Activated T-helper 2 cell treated with anti-CD3 and anti-CD28 coated beads, Interferon-gamma antibody, Interleukin-2, Interleukin-4, amounts not matched to agents 10 μg/mL and 5 μg/mL and 100 μg/mL, durations not matched to agents 14 hours and 24 hours and 36 hours (primary cell): ENCODE measurements around the gene TMEM132D. TPM values are rescaled to one million over a fixed set of nuclear protein-coding genes. Genes with fewer than 3 reads are reported as not detected.

Source experiments
- DNase-seq: peaks from one replicate; pipeline ENCODE4 v3.0.0; 2021; ENCODE audit warnings: low spot score
- H3K27ac Mint-ChIP-seq: one replicate; pipeline ENCODE4 v1.8.0; 2021; ENCODE audit warnings: mixed read lengths
- H3K27me3 Mint-ChIP-seq: one replicate; pipeline ENCODE4 v1.8.0; 2021; ENCODE audit warnings: low read depth, mixed read lengths
- H3K36me3 Mint-ChIP-seq: one replicate; pipeline ENCODE4 v1.8.0; 2021; ENCODE audit warnings: low read depth, mixed read lengths
- H3K4me1 Mint-ChIP-seq: one replicate; pipeline ENCODE4 v1.8.0; 2021; ENCODE audit warnings: low read depth, mixed read lengths
- H3K4me3 Mint-ChIP-seq: one replicate; pipeline ENCODE4 v1.8.0; 2021; ENCODE audit warnings: low read depth, mild to moderate bottlenecking, moderate library complexity, mixed read lengths
- H3K9me3 Mint-ChIP-seq: one replicate; pipeline ENCODE4 v1.8.0; 2021; ENCODE audit warnings: mixed read lengths
- intact Hi-C: fragments of 100-400 bp; cut with micrococcal nuclease; formaldehyde crosslinking; loops from one replicate; pipeline ENCODE4 v1.15.1; 2023
- total RNA-seq: library from RNA; stranded (reverse); gene quantifications from 2 replicates; pipeline ENCODE4 v1.2.3, GENCODE V29; 2022

TMEM132D gene
- total RNA-seq, 1 donor from 2014 or later: not detected

DNA sequence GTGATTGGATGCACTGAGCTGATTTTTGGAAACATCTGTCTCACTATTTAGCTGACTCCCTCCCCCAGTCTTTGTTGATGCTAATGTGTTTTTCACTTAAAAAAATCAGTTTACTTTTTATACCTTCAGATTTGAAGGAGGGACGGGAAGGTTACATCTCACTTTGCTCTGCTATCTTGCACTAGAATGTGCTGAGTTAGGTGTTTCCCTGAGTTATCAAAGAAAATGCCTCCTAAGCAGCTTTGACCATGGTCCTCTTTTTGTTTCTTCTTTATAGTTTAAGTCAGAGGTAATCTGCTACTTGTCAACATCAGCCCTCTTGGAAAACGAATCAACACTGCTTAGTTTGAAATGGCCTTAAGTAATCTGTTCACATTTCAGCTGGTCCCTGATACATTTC, 222.0 kb downstream of the TMEM132D start:
- no peak overlapping the region for H3K4me3 Mint-ChIP-seq
- intact Hi-C loops: no loop called here
- H3K36me3 Mint-ChIP-seq: no peaks in the 10 kb centered on the region
- no peak for DNase-seq
- no peaks in the 10 kb centered on the region for H3K27me3 Mint-ChIP-seq
- H3K27ac Mint-ChIP-seq: no peak overlapping the region
- no peaks in the 10 kb centered on the region for H3K4me1 Mint-ChIP-seq
- H3K9me3 Mint-ChIP-seq: peaks cover 40% of the 10 kb centered on the region

GRCh38 chr12:129681151-129681550, 222.7 kb downstream of the TMEM132D start:
- peaks cover 47% of the 10 kb centered on the region for H3K9me3 Mint-ChIP-seq

DNA sequence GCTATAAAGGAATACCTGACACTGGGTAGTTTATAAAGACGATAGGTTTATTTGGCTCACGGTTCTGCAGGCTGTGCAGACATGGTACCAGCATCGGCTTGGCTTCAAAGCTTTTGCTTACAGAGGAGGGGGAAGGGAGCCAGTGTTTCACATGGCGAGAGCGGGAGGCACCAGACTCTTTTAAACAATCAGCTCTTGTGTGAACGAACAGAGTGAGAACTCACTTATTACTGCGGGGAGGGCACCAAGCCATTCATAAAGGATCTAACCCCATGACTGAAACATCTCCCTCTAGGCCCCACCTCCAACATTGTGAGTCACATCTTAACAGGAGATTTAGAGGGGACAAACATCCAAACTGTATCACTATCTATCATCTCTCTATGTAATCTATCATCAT, 227.4 kb downstream of the TMEM132D start:
- intact Hi-C loops: no loop called here
- Mint-ChIP-seq H3K36me3 (no peaks in the 10 kb centered on the region), H3K9me3 (peaks cover 36% of the 10 kb centered on the region), H3K27me3 (no peaks in the 10 kb centered on the region), H3K4me3 (no peak overlapping the region), H3K27ac (no peak overlapping the region), H3K4me1 (no peaks in the 10 kb centered on the region)
- no peak for DNase-seq

More at GRCh38 chr12:129681151-129681550, 222.7 kb downstream of the TMEM132D start:
- Mint-ChIP-seq H3K27me3 (no peaks in the 10 kb centered on the region), H3K27ac (no peak overlapping the region), H3K4me3 (no peak overlapping the region), H3K4me1 (no peaks in the 10 kb centered on the region), H3K36me3 (no peaks in the 10 kb centered on the region)
- intact Hi-C loops: no loop called here
- DNase-seq: no peak

- Mint-ChIP-seq H3K36me3 (no peaks in the 10 kb centered on the region), H3K27me3 (no peaks in the 10 kb centered on the region), H3K27ac (no peak overlapping the region), H3K9me3 (peaks cover 39% of the 10 kb centered on the region), H3K4me1 (no peaks in the 10 kb centered on the region), H3K4me3 (no peak overlapping the region)
- intact Hi-C loops: no loop called here
- no peak for DNase-seq
Observed at GRCh38 chr12:129675947-129676346, 227.9 kb downstream of the TMEM132D start.

DNA sequence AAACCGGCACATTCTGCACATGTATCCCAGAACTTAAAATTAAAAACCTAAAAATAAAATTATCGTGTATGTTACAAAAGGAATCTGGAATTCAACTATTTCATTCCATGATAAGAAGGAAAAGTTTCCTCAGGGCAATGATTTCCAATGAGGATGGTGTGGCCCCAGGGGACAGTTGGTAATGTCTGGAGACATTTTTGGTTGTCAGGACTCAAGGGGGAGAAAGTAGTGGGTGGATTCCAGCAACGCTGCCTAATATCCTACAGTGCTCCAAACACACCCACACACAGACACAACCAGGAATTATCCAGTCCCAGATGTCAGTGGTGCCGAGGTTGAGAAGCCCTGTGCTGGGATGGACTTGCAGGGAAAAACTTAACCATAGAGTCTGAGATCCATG, 228.3 kb downstream of the TMEM132D start:
- no peak overlapping the region for H3K4me3 Mint-ChIP-seq
- no peaks in the 10 kb centered on the region for H3K36me3 Mint-ChIP-seq
- no peaks in the 10 kb centered on the region for H3K27me3 Mint-ChIP-seq
- peaks cover 40% of the 10 kb centered on the region for H3K9me3 Mint-ChIP-seq
- no peak overlapping the region for H3K27ac Mint-ChIP-seq
- intact Hi-C loops: no loop called here
- no peak for DNase-seq
- H3K4me1 Mint-ChIP-seq: no peaks in the 10 kb centered on the region

- Mint-ChIP-seq H3K4me3 (no peak overlapping the region), H3K27me3 (no peaks in the 10 kb centered on the region), H3K36me3 (no peaks in the 10 kb centered on the region), H3K4me1 (no peaks in the 10 kb centered on the region), H3K9me3 (peaks cover 36% of the 10 kb centered on the region), H3K27ac (no peak overlapping the region)
- no peak for DNase-seq
- intact Hi-C loops: no loop called here
Observed at GRCh38 chr12:129673806-129674205, 230.0 kb downstream of the TMEM132D start.

DNA sequence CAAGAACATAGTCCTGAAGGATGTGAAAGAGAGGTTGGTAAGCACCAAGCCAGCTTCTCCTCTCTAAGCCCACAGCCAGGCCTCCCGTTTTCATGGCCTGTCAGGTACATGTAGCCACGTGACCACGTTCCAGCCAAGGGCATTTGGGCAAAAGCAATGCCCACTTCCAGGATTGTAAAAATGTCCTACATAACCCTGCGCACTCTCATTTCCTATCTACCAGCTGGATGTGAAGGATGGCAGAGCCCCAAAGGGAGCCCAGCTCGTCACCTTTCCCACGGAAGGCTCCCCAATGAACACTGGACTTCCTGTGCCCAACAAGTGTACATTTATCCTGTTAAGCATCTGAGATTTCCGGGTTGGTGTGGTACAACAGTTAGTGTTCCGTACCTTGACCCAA, 231.7 kb downstream of the TMEM132D start:
- Mint-ChIP-seq H3K4me3 (no peak overlapping the region), H3K36me3 (no peaks in the 10 kb centered on the region)
- intact Hi-C loops: no loop called here

DNA sequence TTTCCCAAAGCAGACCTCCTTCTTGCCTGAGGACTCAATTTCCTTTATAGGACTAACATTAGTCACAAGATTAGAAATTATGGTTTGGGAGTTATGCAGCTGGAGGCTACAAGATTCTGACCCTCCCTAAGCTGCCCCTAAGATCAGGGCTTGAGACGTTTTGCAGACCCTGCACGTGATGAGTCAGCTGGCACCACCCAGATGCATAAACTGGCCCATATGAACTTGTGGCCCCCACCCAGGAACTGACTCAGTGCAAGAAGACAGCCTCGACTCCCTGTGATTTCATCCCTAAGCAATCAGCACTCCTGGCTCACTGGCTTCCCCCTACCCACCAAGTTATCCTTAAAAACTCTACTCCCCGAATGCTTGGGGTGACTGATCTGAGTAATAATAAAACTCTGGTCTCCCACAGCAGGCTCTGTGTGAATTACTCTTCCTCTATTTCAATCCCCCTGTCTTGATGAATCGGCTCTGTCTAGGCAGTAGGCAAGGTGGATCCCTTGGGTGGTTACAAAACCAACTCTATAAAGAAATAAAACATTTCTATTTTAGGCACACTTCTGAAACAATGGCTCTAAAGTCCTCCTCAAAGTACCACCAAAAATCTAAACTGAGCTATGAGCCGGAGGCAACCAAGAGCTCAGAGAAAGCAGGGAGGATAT, 233.4 kb downstream of the TMEM132D start:
- Mint-ChIP-seq H3K4me1 (no peaks in the 10 kb centered on the region), H3K9me3 (peaks cover 37% of the 10 kb centered on the region), H3K27me3 (no peaks in the 10 kb centered on the region), H3K27ac (no peak overlapping the region), H3K4me3 (no peak overlapping the region), H3K36me3 (no peaks in the 10 kb centered on the region)
- DNase-seq: no peak
- intact Hi-C loops: no loop called here

More for the DNA sequence above, 231.7 kb downstream of the TMEM132D start:
- Mint-ChIP-seq H3K9me3 (peaks cover 37% of the 10 kb centered on the region), H3K27ac (no peak overlapping the region), H3K4me1 (no peaks in the 10 kb centered on the region), H3K27me3 (no peaks in the 10 kb centered on the region)
- no peak for DNase-seq

- DNase-seq: no peak
- Mint-ChIP-seq H3K36me3 (no peaks in the 10 kb centered on the region), H3K27ac (no peak overlapping the region), H3K9me3 (peaks cover 38% of the 10 kb centered on the region), H3K27me3 (no peaks in the 10 kb centered on the region), H3K4me1 (no peaks in the 10 kb centered on the region), H3K4me3 (no peak overlapping the region)
- intact Hi-C loops: no loop called here
Observed at GRCh38 chr12:129665414-129665813, 238.4 kb downstream of the TMEM132D start.

DNA sequence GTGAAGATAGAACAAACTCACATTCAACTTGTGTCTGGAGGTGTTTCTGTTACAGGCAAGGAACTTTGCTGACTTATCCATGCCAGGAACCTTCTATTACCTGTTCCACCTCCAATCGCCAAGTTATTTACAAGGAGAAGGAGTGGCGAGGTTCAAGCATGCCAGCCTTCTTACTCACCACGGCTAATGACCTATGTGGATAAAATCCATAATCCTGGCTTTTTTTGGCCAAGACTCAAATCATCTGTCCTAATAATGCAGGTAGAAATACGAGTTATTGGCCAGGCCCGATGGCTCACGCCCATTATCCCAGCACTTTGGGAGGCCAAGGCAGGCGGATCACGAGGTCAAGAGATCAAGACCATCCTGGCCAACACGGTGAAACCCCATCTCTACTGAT, 241.6 kb downstream of the TMEM132D start:
- Mint-ChIP-seq H3K4me3 (no peak overlapping the region), H3K9me3 (peaks cover 27% of the 10 kb centered on the region), H3K36me3 (no peaks in the 10 kb centered on the region), H3K27ac (no peak overlapping the region), H3K4me1 (no peaks in the 10 kb centered on the region), H3K27me3 (no peaks in the 10 kb centered on the region)
- no peak for DNase-seq
- intact Hi-C loops: no loop called here

GRCh38 chr12:129660946-129661345, 242.9 kb downstream of the TMEM132D start:
- H3K36me3 Mint-ChIP-seq: no peaks in the 10 kb centered on the region
- no peak for DNase-seq
- intact Hi-C loops: no loop called here
- H3K27me3 Mint-ChIP-seq: no peaks in the 10 kb centered on the region
- H3K27ac Mint-ChIP-seq: no peak overlapping the region
- no peaks in the 10 kb centered on the region for H3K4me1 Mint-ChIP-seq
- H3K9me3 Mint-ChIP-seq: peaks cover 22% of the 10 kb centered on the region
- H3K4me3 Mint-ChIP-seq: no peak overlapping the region

- H3K4me1 Mint-ChIP-seq: no peaks in the 10 kb centered on the region
- intact Hi-C loops: no loop called here
Observed at GRCh38 chr12:129659961-129660622, 243.7 kb downstream of the TMEM132D start.

DNA sequence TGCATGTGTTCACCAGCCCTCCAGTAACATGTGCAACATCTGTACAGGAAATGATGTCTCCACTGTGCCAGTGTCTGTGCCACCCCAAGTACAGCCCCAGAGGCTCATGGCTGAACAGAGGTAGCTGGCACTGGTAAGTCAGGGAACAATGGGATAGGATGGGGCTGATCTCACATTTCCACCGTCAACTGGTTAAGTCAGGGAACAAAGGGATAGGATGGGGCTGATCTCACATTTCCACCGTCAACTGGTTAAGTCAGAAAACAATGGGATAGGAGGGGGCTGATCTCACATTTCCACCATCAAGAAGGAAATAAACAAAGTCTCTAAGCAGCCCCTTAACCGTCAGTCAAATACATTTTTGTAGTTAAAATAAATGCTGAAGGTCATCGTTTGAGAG, 246.6 kb downstream of the TMEM132D start:
- DNase-seq: no peak
- Mint-ChIP-seq H3K9me3 (peaks cover 34% of the 10 kb centered on the region), H3K27ac (no peak overlapping the region), H3K36me3 (no peaks in the 10 kb centered on the region), H3K4me3 (no peak overlapping the region), H3K27me3 (no peaks in the 10 kb centered on the region), H3K4me1 (no peaks in the 10 kb centered on the region)
- intact Hi-C loops: no loop called here

More at GRCh38 chr12:129659961-129660622, 243.7 kb downstream of the TMEM132D start:
- Mint-ChIP-seq H3K27ac (no peak overlapping the region), H3K36me3 (no peaks in the 10 kb centered on the region), H3K4me3 (no peak overlapping the region), H3K27me3 (no peaks in the 10 kb centered on the region), H3K9me3 (peaks cover 25% of the 10 kb centered on the region)
- no peak for DNase-seq
